ENCODE results near the gene SIRT6.
"Not testable (repeated sequence)": the region's sequence is repeated elsewhere in the genome, so short reads cannot be mapped to it uniquely, and the experiment has no call there.

DNA sequence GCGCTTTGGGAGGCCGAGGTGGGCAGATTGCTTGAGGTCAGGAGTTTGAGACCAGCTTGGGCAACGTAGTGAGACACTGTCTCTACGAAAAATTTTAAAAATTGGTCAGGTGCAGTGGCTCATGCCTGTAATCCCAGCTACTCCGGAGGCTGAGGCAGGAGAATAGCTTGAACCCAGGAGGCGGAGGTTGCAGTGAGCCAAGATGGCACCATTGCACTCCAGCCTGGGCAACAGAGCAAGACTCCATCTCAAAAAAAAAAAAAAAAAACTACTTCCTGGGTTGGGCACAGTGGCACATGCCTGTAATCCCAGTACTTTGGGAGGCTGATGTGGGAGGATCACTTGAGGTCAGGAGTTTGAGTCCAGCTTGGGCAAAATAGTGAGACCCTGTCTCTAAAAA lies 49.2 kb upstream of the SIRT6 start:
- TF ChIP-seq, protein P1, sequence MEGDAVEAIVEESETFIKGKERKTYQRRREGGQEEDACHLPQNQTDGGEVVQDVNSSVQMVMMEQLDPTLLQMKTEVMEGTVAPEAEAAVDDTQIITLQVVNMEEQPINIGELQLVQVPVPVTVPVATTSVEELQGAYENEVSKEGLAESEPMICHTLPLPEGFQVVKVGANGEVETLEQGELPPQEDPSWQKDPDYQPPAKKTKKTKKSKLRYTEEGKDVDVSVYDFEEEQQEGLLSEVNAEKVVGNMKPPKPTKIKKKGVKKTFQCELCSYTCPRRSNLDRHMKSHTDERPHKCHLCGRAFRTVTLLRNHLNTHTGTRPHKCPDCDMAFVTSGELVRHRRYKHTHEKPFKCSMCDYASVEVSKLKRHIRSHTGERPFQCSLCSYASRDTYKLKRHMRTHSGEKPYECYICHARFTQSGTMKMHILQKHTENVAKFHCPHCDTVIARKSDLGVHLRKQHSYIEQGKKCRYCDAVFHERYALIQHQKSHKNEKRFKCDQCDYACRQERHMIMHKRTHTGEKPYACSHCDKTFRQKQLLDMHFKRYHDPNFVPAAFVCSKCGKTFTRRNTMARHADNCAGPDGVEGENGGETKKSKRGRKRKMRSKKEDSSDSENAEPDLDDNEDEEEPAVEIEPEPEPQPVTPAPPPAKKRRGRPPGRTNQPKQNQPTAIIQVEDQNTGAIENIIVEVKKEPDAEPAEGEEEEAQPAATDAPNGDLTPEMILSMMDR (conservative IDR thresholded peaks at IDR 0.05), result not testable (repeated sequence)
- TF ChIP-seq EZH2 (IDR thresholded peaks at IDR 0.05; ENCODE audit: low read depth), result not testable (repeated sequence)

Data from PC-9 (cell line).